Kidney (tissue), 14 donors: ENCODE data around the gene PRTN3. TPM values are rescaled to one million over a fixed set of nuclear protein-coding genes. Genes with fewer than 3 reads are reported as not detected.

ENCODE experiments used
- DNase-seq, 5 donors: peaks; one replicate each; pipeline ENCODE4 v3.0.0-alpha.2; 2013 to 2020
- FAIRE-seq: peaks from 2 replicates; lab custom pipeline; 2012; peaks lifted over from hg19 to GRCh38; lab: Jason Lieb, UNC
- H3K27ac ChIP-seq, 2 donors: one replicate each; pipeline ENCODE4 v1.7.0; 2013; ENCODE audit warnings: low read depth in 2 of 2, low read length in 2 of 2, inconsistent platforms in 1 of 2
- H3K27me3 ChIP-seq: one replicate; pipeline ENCODE4 v1.7.1; 2013; ENCODE audit warnings: low read length, inconsistent platforms; ENCODE audit not compliant: control insufficient read depth, insufficient read depth
- H3K36me3 ChIP-seq, 3 donors: one replicate each; pipeline versions ENCODE4 v1.7.0 to v1.7.1; 2013; ENCODE audit warnings: low read length in 3 of 3, control low read depth in 1 of 3, inconsistent platforms in 1 of 3; ENCODE audit not compliant: insufficient read depth in 3 of 3, control insufficient read depth in 2 of 3
- H3K4me1 ChIP-seq, 3 donors: one replicate each; pipeline versions ENCODE4 v1.7.0 to v1.7.1; 2013; ENCODE audit warnings: low read length in 3 of 3, inconsistent platforms in 1 of 3, low read depth in 1 of 3; ENCODE audit not compliant: control insufficient read depth in 2 of 3, insufficient read depth in 2 of 3
- H3K4me3 ChIP-seq, 3 donors: one replicate each; pipeline versions ENCODE4 v1.7.0 to v1.8.1; 2013; ENCODE audit warnings: low read length in 3 of 3, control low read depth in 1 of 3, inconsistent platforms in 1 of 3
- H3K9ac ChIP-seq, 3 donors: one replicate each; pipeline versions ENCODE4 v1.7.0 to v1.7.1; 2013; ENCODE audit warnings: low read length in 3 of 3, control low read depth in 1 of 3, inconsistent platforms in 1 of 3
- H3K9me3 ChIP-seq, 3 donors: one replicate each; pipeline versions ENCODE4 v1.7.0 to v1.7.1; 2013; ENCODE audit warnings: low read length in 3 of 3, control low read depth in 1 of 3, inconsistent platforms in 1 of 3; ENCODE audit not compliant: control insufficient read depth in 2 of 3, insufficient read depth in 1 of 3
- intact Hi-C: fragments of 100-400 bp; cut with DNase I; formaldehyde crosslinking; loops from one replicate; pipeline ENCODE4 v1.11.1; 2022
- polyA plus RNA-seq: library from polyadenylated mRNA; stranded (reverse); fragments of 350-450 nt; fragmentation: Illumina TruSeq; extraction: RNeasy Lipid Tissue Mini Kit (QIAGEN cat#74804); gene quantifications from one replicate; pipeline ENCODE4 v1.2.3, GENCODE V29; 2014; ENCODE audit warnings: low read depth, low replicate concordance; ENCODE audit not compliant: insufficient read depth
- total RNA-seq: library from RNA; stranded (reverse); fragmentation: NEBNext Ultra II Directional; extraction: Animal tissue kit (Norgen Biotek cat#: 25700); gene quantifications from one replicate; pipeline ENCODE4 v1.2.1, GENCODE V29; 2021
- TF ChIP-seq, protein P1 (sequence below): IDR thresholded peaks from 3 replicates; pipeline ENCODE4 v1.5.1; 2012; ENCODE audit warnings: mild to moderate bottlenecking, moderate library complexity, borderline replicate concordance; ENCODE audit not compliant: insufficient read depth; ENCODE audit errors: extremely low read depth
- donor health status: control.
- donor health status: control.
- donor health status: control.
- donor health status: control.
- donor health status: control.
- donor health status: DM: yes; HTN: yes; CAD: no.
- donor health status: Normal renal cell carcinoma (clear cell type).

Gene PRTN3
- total and polyA plus RNA-seq, 2 donors from 2014 or later, result not detected

DNA sequence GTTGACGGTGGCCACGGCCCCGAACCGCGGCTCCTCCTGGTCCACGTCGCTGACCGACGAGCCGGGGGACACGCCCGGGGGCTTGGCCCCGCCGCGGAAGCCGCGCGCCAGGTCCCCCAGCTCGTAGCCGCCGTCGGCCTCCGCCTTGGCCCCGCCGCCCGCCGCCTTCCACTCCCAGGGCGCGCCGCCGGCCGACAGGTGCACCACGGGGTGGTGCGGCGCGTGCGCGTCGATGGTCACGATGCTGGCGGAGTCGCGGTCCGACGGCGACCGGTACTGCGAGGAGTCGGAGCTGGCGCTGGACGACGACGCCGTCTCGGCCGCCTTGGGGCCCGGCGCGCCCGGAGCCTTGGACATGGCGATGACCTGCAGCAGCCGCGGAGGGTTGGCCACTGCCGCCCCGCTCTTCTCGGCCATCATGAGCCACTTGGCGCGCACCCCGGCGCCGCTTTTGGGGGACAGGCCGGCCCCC, 28.0 kb upstream of the PRTN3 start:
- peaks cover 5 to 21% (median 6%) of the 10 kb centered on the region in 3 donors for H3K36me3 ChIP-seq
- TF ChIP-seq, protein P1, sequence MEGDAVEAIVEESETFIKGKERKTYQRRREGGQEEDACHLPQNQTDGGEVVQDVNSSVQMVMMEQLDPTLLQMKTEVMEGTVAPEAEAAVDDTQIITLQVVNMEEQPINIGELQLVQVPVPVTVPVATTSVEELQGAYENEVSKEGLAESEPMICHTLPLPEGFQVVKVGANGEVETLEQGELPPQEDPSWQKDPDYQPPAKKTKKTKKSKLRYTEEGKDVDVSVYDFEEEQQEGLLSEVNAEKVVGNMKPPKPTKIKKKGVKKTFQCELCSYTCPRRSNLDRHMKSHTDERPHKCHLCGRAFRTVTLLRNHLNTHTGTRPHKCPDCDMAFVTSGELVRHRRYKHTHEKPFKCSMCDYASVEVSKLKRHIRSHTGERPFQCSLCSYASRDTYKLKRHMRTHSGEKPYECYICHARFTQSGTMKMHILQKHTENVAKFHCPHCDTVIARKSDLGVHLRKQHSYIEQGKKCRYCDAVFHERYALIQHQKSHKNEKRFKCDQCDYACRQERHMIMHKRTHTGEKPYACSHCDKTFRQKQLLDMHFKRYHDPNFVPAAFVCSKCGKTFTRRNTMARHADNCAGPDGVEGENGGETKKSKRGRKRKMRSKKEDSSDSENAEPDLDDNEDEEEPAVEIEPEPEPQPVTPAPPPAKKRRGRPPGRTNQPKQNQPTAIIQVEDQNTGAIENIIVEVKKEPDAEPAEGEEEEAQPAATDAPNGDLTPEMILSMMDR, result no peak
- FAIRE-seq (no peak), DNase-seq (peak in 1 of 5 donors; percentile 76)
- intact Hi-C loops, result no loop called here
- H3K9me3 ChIP-seq, result no peaks in the 10 kb centered on the region
- H3K4me3 ChIP-seq, result no peak overlapping the region
- H3K4me1 ChIP-seq, result no peaks in the 10 kb centered on the region
- no peak overlapping the region for H3K27ac ChIP-seq
- no peaks in the 10 kb centered on the region for H3K27me3 ChIP-seq
- no peak overlapping the region for H3K9ac ChIP-seq

DNA sequence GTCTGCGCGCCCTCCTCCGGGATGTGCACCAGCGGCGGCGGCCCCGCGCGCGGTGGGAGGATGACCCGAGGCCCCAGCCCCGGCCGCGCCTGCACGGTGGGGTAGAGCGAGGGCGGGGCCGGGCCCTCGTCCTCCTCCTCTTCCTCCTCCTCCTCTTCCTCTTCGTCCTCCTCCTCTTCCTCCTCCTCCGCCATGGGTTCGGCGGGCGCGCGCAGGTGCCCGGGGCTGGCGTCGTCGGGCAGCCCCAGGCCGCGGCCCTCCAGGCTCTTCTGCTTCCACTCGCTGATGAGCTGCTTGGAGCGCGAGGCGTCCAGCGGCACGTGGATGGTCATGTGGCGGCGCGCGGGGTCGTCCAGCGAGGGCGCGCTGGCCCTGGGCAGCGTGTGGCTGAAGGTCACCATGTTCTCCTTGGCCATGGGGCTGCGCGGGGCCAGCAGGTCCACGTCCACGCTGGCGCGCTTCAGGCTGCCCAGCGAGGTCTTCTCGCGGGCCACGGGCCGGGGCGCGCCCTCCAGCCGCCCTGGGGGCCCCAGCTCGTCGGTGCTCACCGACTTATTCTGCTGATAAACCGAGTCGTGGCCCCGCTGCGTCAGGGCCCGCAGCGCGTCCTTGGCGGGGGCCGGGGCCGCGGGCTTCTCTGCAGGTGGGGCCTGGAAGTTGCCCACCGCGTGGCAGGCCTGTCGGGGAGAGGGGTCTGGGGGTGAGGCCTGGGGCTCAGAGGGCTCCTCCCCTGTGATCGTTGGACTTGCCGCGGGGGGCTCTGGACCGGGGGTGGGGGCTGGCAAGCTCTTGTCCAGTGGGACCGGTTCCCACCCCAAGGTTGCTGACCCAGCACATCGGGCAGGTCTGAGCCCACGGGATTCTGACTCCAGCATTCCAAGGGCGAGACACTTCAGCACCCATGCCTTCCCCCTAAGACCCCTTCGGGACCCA, 27.3 kb upstream of the PRTN3 start:
- intact Hi-C loops, result no loop called here
- H3K9ac ChIP-seq, result no peak overlapping the region
- no peaks in the 10 kb centered on the region for H3K9me3 ChIP-seq
- H3K4me3 ChIP-seq, result no peak overlapping the region
- TF ChIP-seq, protein P1, result no peak
- FAIRE-seq (no peak), DNase-seq (peak in 1 of 5 donors; percentile 74)
- H3K36me3 ChIP-seq, result peaks cover 2 to 15% (median 4%) of the 10 kb centered on the region in 3 donors
- no peaks in the 10 kb centered on the region for H3K27me3 ChIP-seq
- no peaks in the 10 kb centered on the region for H3K4me1 ChIP-seq
- H3K27ac ChIP-seq, result no peak overlapping the region

DNA sequence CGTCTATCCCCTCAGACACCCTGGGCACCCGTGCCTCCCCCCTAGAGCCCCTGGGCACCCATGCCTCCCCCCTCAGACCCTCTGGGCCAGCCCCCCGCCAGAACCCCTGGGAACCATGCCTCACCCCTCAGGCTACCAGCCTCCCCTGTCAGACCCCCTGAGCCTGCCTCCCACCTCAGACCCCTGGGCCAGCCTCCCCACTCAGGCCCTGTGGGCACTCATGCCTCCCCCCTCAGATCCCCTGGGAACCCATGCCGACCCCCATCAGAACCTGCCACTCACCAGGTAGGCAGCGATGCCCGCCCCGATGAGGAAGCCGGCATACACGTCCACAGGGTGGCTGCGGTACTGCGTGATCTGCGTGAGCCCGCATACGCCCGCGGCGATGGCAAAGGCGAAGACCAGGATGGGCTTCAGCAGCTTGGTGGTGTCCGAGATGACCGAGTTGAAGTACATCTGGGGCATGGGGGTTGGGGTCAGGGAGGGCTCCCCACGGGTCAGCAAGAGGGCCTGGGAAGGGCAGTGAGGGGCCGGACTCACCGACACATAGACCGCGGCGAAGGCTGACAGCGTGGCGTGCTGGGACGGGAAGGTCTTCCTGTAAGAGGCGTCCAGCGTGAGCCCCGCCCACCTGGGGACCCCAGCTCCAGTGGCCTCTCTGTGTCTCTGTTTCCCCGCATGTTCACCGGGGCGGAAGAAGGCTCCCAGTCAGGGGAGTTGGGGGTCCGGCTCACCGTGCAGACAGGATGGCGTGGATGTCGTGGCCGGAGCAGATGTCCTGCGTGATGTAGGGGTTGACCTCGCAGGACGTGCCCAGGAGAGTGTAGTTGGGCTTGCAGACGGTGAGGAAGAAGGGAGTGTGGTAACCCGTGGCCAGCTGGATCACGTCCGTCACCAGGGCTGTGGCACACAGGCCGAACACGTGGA, 26.4 kb upstream of the PRTN3 start:
- Histone ChIP-seq H3K4me1 (no peaks in the 10 kb centered on the region), H3K27ac (no peak overlapping the region), H3K4me3 (no peak overlapping the region), H3K9ac (no peak overlapping the region), H3K36me3 (peaks cover 2 to 11% (median 2%) of the 10 kb centered on the region in 3 donors), H3K9me3 (no peaks in the 10 kb centered on the region), H3K27me3 (no peaks in the 10 kb centered on the region)
- FAIRE-seq (no peak), DNase-seq (peak in 2 of 5 donors; percentile 58 to 69)
- intact Hi-C loops, result no loop called here
- TF ChIP-seq, protein P1, result no peak
